Peyer's patch (tissue), 4 donors: Measurements from ENCODE around the gene C7orf57. TPM values are rescaled to one million over a fixed set of nuclear protein-coding genes. Genes with fewer than 3 reads are reported as not detected.

ENCODE experiments used
- DNase-seq, 3 donors: peaks; one replicate each; pipeline ENCODE4 v3.0.0-alpha.2; 2017 to 2019
- H3K27ac ChIP-seq, 4 donors: fragments of 200-600 bp; sonication (generic); one replicate each; pipeline ENCODE4 v1.5.1; 2016 to 2019
- H3K27me3 ChIP-seq, 2 donors: fragments of 200-600 bp; sonication (generic); one replicate each; pipeline ENCODE4 v1.5.1; 2019
- H3K36me3 ChIP-seq, 3 donors: fragments of 200-600 bp; sonication (generic); one replicate each; pipeline ENCODE4 v1.5.1; 2016 to 2019
- H3K4me1 ChIP-seq, 4 donors: fragments of 200-600 bp; sonication (generic); one replicate each; pipeline ENCODE4 v1.5.1; 2016 to 2019
- H3K4me3 ChIP-seq, 4 donors: fragments of 200-600 bp; sonication (generic); 1 replicate in 3 of 4; 2 replicates in 1 of 4; pipeline ENCODE4 v1.5.1; 2016 to 2019; ENCODE audit warnings: mild to moderate bottlenecking in 1 of 4
- H3K9me3 ChIP-seq, 4 donors: fragments of 200-600 bp; sonication (generic); one replicate each; pipeline ENCODE4 v1.5.1; 2016 to 2019; ENCODE audit warnings: mild to moderate bottlenecking in 1 of 4
- CTCF ChIP-seq, 6 experiments: fragments of 450-650 bp in 4 of 6; fragments of 200-600 bp in 2 of 6; sonication (generic) in 1 of 6; IDR thresholded peaks; one replicate each; pipeline ENCODE4 v1.5.1; 2017 to 2019; ENCODE audit warnings: antibody characterized with exemption in 6 of 6, mild to moderate bottlenecking in 3 of 6, moderate library complexity in 1 of 6
- POLR2A ChIP-seq, 2 donors: fragments of 450-650 bp; IDR thresholded peaks; one replicate each; pipeline ENCODE4 v1.5.1; 2017; ENCODE audit warnings: antibody characterized with exemption in 2 of 2, mild to moderate bottlenecking in 2 of 2, moderate library complexity in 2 of 2
- total RNA-seq, 4 donors: library from RNA; depleted of rRNA; stranded (reverse); fragments of >200 nt; gene quantifications; one replicate each; pipeline ENCODE4 v1.1.0, GENCODE V29; 2016

The C7orf57 gene
- total RNA-seq, 4 donors from 2014 or later: not detected

- TF ChIP-seq POLR2A (IDR thresholded peaks at IDR 0.05): peak; percentile 40 to 51
- no peak for TF ChIP-seq CTCF (IDR thresholded peaks at IDR 0.05)
- Histone ChIP-seq H3K27me3 (no peaks in the 10 kb centered on the region), H3K4me1 (peaks cover 0 to 48% (median 11%) of the 10 kb centered on the region in 4 donors)
These were observed 53.3 kb downstream of the C7orf57 start for GRCh38 chr7:48088559-48089045.

GRCh38 chr7:48089046-48090003 is 54.0 kb downstream of the C7orf57 start, which contains the start of gene UPP1:
Gene UPP1 (plus strand): TSS chr7:48089265. CDS start chr7:48094784, 5,519 bp downstream.
- H3K9me3 ChIP-seq: no peaks in the 10 kb centered on the region
- peak within 1 kb of the TSS; percentile 87 to 100 (median 92) for H3K27ac ChIP-seq
- H3K4me1 ChIP-seq: peaks cover 0 to 42% (median 11%) of the 10 kb centered on the region in 4 donors
- H3K36me3 ChIP-seq: peaks cover 0 to 29% (median 0%) of the 10 kb centered on the region in 3 donors
- DNase-seq: peak; percentile 96 to 98 (median 98)
- TF ChIP-seq POLR2A (IDR thresholded peaks at IDR 0.05): peak; percentile 73 to 85
- TF ChIP-seq CTCF (IDR thresholded peaks at IDR 0.05): peak in 1 of 6 experiments; percentile 15
- peak within 1 kb of the TSS; percentile 55 to 94 (median 78) for H3K4me3 ChIP-seq
- H3K27me3 ChIP-seq: no peaks in the 10 kb centered on the region

More at GRCh38 chr7:48088559-48089045, 53.3 kb downstream of the C7orf57 start:
- H3K4me3 ChIP-seq: peak overlapping the region; percentile 55 to 94 (median 78)
- peak; percentile 58 to 92 (median 91) for DNase-seq
- no peaks in the 10 kb centered on the region for H3K9me3 ChIP-seq
- peaks cover 0 to 23% (median 0%) of the 10 kb centered on the region in 3 donors for H3K36me3 ChIP-seq
- peak overlapping the region; percentile 87 to 100 (median 92) for H3K27ac ChIP-seq

GRCh38 chr7:48090095-48090805 is 54.9 kb downstream of the C7orf57 start:
- Histone ChIP-seq H3K9me3 (no peaks in the 10 kb centered on the region), H3K4me1 (peaks cover 0 to 34% (median 8%) of the 10 kb centered on the region in 4 donors), H3K36me3 (peaks cover 0 to 38% (median 0%) of the 10 kb centered on the region in 3 donors), H3K27me3 (no peaks in the 10 kb centered on the region), H3K4me3 (peak overlapping the region; percentile 55 to 94 (median 78)), H3K27ac (peak overlapping the region; percentile 87 to 100 (median 92))
- no peak for TF ChIP-seq POLR2A (IDR thresholded peaks at IDR 0.05)
- no peak for TF ChIP-seq CTCF (IDR thresholded peaks at IDR 0.05)
- peak in 1 of 3 donors; percentile 63 for DNase-seq

GRCh38 chr7:48091506-48092433 is 56.4 kb downstream of the C7orf57 start:
- Histone ChIP-seq H3K4me3 (no peak overlapping the region), H3K27me3 (no peaks in the 10 kb centered on the region), H3K36me3 (peaks cover 0 to 51% (median 0%) of the 10 kb centered on the region in 3 donors), H3K27ac (no peak overlapping the region), H3K4me1 (peaks cover 0 to 22% (median 4%) of the 10 kb centered on the region in 4 donors), H3K9me3 (no peaks in the 10 kb centered on the region)
- DNase-seq: no peak
- TF ChIP-seq CTCF (IDR thresholded peaks at IDR 0.05) (no peak), POLR2A (IDR thresholded peaks at IDR 0.05) (no peak)
